SHP77 (cell line): ENCODE data around the gene MYOM1.
"Not testable (repeated sequence)": the region's sequence is repeated elsewhere in the genome, so short reads cannot be mapped to it uniquely, and the experiment has no call there.

Source experiments
- DNase-seq, 2 experiments: peaks; one replicate each; lab custom pipeline; 2025; lab: John Stamatoyannopoulos, UW

The MYOM1 gene

DNA sequence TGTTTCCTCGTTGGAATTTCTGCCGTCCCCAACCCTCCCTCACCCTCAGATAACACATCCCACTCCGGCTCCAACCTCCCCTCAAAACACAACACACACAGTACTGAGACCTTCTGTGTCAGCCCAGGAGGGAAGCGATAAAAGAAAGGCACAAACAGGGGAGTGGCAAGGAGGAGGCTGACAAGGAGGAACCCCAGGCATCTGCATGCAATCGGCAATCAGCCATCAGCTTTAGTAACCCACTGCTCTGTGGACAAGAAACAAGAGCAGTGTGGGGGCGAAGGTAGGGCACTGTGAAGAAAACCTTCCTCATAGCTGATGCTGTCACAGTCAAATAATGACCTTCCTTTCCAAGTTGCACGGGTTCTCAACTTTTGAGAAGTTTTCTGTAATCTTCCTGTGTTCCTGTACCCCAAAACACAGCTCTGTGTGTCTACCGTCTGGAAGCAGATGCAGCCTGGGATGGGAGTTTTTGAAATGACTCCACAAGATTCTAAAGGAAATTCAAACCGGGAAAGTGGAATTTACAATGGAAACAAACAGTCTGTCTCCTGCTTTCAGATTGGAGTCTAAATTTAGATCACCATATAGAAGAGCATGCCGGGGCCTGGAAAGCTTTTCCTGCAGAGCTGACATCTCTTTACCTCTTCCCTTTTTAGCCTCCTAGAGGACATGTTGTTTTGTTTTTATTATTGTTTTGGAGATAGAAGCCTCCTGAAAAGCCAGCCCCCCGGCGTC is 190.4 kb downstream of the MYOM1 start:
- no peak for DNase-seq

DNA sequence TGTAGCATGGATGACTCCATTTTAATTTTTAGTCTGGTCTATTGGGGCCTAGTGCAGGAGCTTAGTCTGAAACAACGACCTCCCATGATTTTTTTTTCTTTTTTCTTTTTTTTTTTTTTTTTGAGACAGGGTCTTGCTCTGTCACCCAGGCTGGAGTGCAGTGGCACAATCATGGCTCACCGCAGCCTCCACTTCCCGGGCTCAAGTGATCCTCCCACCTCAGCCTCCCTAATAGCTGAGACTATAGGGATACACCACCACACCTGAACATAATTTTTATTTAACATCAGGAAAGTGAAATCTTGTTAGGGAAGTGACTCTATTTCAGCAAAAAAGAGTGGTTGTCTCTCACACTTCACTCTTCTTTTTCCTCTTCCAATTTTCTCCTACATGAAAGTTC is 191.7 kb downstream of the MYOM1 start:
- DNase-seq = not testable (repeated sequence)

GRCh38 chr18:3027370-3027891 is 192.3 kb downstream of the MYOM1 start:
- DNase-seq = no peak

DNA sequence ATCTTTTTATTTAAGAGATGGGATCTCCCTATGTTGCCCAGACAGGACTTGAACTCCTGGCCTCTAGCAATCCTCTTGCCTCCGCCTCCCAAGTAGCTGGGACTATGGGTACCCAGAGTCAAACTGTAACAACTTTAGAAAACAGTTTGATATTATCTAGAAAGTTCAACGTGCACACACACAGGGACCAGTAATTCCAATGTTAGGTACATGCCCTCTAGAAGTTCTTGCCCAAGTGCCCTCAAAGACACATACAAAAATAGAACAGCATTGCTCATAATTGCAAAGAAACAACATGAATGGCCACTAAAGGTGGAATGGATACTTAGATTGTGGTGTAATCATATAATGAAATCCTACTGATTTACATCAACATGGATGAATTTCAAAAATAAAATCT is 194.2 kb downstream of the MYOM1 start:
- DNase-seq = no peak

DNA sequence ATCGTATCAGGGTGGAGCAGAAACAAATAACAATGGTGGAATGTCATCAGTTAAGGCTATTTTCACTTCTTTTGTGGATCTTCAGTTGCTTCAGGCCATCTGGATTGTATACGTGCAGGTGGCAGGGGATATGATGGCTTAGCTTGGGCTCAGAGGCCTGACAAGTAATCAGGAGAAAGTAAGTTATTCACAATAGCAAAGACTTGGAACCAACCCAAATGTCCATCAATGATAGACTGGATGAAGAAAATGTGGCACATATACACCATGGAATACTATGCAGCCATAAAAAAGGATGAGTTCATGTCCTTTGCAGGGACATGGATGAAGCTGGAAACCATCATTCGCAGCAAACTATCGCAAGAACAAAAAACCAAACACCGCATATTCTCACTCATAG is 196.2 kb downstream of the MYOM1 start:
- DNase-seq = not testable (repeated sequence)
